GM23338 (cell line): ENCODE results near the gene PNKP. TPM values are rescaled to one million over a fixed set of nuclear protein-coding genes. Genes with fewer than 3 reads are reported as not detected.
A peak's percentile ranks its signal among the peaks of the same experiment; 100 is the strongest.

Experiments
- ATAC-seq: fragments of 200-7000 bp; cut with Tn5 transposase; 3 replicates; pipeline ENCODE4 v1.9.1; 2020
- DNase-seq: peaks from one replicate; pipeline ENCODE4 v3.0.0-alpha.2; 2015; ENCODE audit warnings: low spot score
- H2AFZ ChIP-seq: fragments of 200-600 bp; sonication (generic); 2 replicates; pipeline ENCODE4 v1.8.0; 2016; ENCODE audit warnings: antibody characterized with exemption, mild to moderate bottlenecking, moderate library complexity
- H3F3A ChIP-seq: fragments of 200-600 bp; sonication (generic); replicated peaks from 2 replicates; pipeline ENCODE4 v1.8.0; 2017; ENCODE audit warnings: antibody characterized with exemption, mixed run types, low read depth
- H3K27ac ChIP-seq: fragments of 200-600 bp; sonication (generic); 2 replicates; pipeline ENCODE4 v1.6.1; 2016; ENCODE audit warnings: low read depth
- H3K27me3 ChIP-seq: fragments of 200-600 bp; sonication (generic); 2 replicates; pipeline ENCODE4 v1.8.0; 2016; ENCODE audit warnings: mild to moderate bottlenecking, mixed run types, moderate library complexity; ENCODE audit not compliant: insufficient read depth
- H3K36me3 ChIP-seq: fragments of 200-600 bp; sonication (generic); 2 replicates; pipeline ENCODE4 v1.8.0; 2016; ENCODE audit warnings: mild to moderate bottlenecking; ENCODE audit not compliant: insufficient read depth
- H3K4me1 ChIP-seq: fragments of 200-600 bp; sonication (generic); 2 replicates; pipeline ENCODE4 v1.8.0; 2016; ENCODE audit warnings: mild to moderate bottlenecking, moderate library complexity; ENCODE audit not compliant: insufficient read depth
- H3K4me2 ChIP-seq: fragments of 200-600 bp; sonication (generic); 2 replicates; pipeline ENCODE4 v1.7.1; 2017; ENCODE audit warnings: mixed run types
- H3K4me3 ChIP-seq: fragments of 200-600 bp; sonication (generic); 2 replicates; pipeline ENCODE4 v1.6.1; 2016; ENCODE audit warnings: mixed run types
- H3K79me2 ChIP-seq: fragments of 200-600 bp; sonication (generic); replicated peaks from 2 replicates; pipeline ENCODE4 v1.8.0; 2017; ENCODE audit warnings: mild to moderate bottlenecking; ENCODE audit not compliant: insufficient read depth
- H3K9me2 ChIP-seq: fragments of 200-600 bp; sonication (generic); 2 replicates; pipeline ENCODE4 v1.8.0; 2017; ENCODE audit not compliant: insufficient read depth
- H4K20me1 ChIP-seq: fragments of 200-600 bp; sonication (generic); replicated peaks from 2 replicates; pipeline ENCODE4 v1.8.0; 2017; ENCODE audit warnings: mild to moderate bottlenecking; ENCODE audit not compliant: insufficient read depth
- H3K27ac Mint-ChIP-seq: 2 replicates; pipeline ENCODE4 v1.8.0; 2020; ENCODE audit warnings: inconsistent platforms, mild to moderate bottlenecking, moderate library complexity, mixed read lengths
- H3K27me3 Mint-ChIP-seq: 3 replicates; pipeline ENCODE4 v1.8.0; 2022; ENCODE audit warnings: low read depth, mild to moderate bottlenecking, moderate library complexity, mixed read lengths, inconsistent platforms; ENCODE audit not compliant: insufficient read depth, poor library complexity
- H3K36me3 Mint-ChIP-seq: 3 replicates; pipeline ENCODE4 v1.8.0; 2021; ENCODE audit warnings: low read depth, mild to moderate bottlenecking, inconsistent platforms, moderate library complexity, mixed read lengths
- H3K4me1 Mint-ChIP-seq: 3 replicates; pipeline ENCODE4 v1.8.0; 2020; ENCODE audit warnings: mild to moderate bottlenecking, inconsistent platforms, mixed read lengths
- H3K4me3 Mint-ChIP-seq: 3 replicates; pipeline ENCODE4 v1.8.0; 2021; ENCODE audit warnings: moderate library complexity, mild to moderate bottlenecking, inconsistent platforms, mixed read lengths
- H3K9me3 Mint-ChIP-seq: 3 replicates; pipeline ENCODE4 v1.8.0; 2020; ENCODE audit warnings: moderate library complexity, mild to moderate bottlenecking, inconsistent platforms, mixed read lengths
- CREB1 ChIP-seq: fragments of 250-450 bp; sonication (Bioruptor Pico); IDR thresholded peaks from 2 replicates; pipeline ENCODE4 v1.5.0; 2020; ENCODE audit warnings: low read depth, mild to moderate bottlenecking, moderate library complexity
- ETS1 ChIP-seq: IDR thresholded peaks from 2 replicates; pipeline ENCODE4 v1.6.1; 2016; ENCODE audit warnings: antibody characterized with exemption
- EZH2 ChIP-seq: fragments of 200-600 bp; sonication (generic); IDR thresholded peaks from one replicate; pipeline ENCODE4 v1.8.0; 2017; ENCODE audit warnings: antibody characterized with exemption, mild to moderate bottlenecking, low read depth; ENCODE audit not compliant: unreplicated experiment
- NANOG ChIP-seq: IDR thresholded peaks from 2 replicates; pipeline ENCODE4 v1.6.1; 2016; ENCODE audit warnings: antibody characterized with exemption, borderline replicate concordance
- POLR2AphosphoS5 ChIP-seq: IDR thresholded peaks from 2 replicates; pipeline ENCODE4 v1.6.1; 2016; ENCODE audit warnings: antibody characterized with exemption, low read depth
- REST ChIP-seq: IDR thresholded peaks from one replicate; pipeline ENCODE4 v1.6.1; 2018; ENCODE audit warnings: antibody characterized with exemption; ENCODE audit not compliant: unreplicated experiment
- ZNF114 ChIP-seq: fragments of 250-450 bp; sonication (Bioruptor Pico); IDR thresholded peaks from 2 replicates; pipeline ENCODE4 v1.5.0; 2020; ENCODE audit warnings: mild to moderate bottlenecking, moderate library complexity
- ZNF462 ChIP-seq: fragments of 250-450 bp; sonication (Bioruptor Pico); IDR thresholded peaks from 2 replicates; pipeline ENCODE4 v1.5.0; 2020; ENCODE audit warnings: mild to moderate bottlenecking, moderate library complexity
- polyA plus RNA-seq: library from polyadenylated mRNA; unstranded; fragments of >200 nt; fragmentation: Nextera tagmentation; extraction: Ambion mirVana; gene quantifications from 2 replicates; pipeline ENCODE4 v1.2.1, GENCODE V29; 2016
- total RNA-seq: library from RNA; depleted of rRNA; stranded (reverse); fragments of >200 nt; shearing (Covaris generic); gene quantifications from 2 replicates; pipeline ENCODE4 v1.2.3, GENCODE V29; 2014

PNKP gene
- total and polyA plus RNA-seq, 2 experiments from 2014 or later = 99.6 to 109 TPM

- TF ChIP-seq ZNF114 = no peak
- no peak for TF ChIP-seq NANOG
- no peak for TF ChIP-seq EZH2
- TF ChIP-seq ETS1 = no peak
- TF ChIP-seq REST = no peak
- no peak for TF ChIP-seq CREB1
Observed at GRCh38 chr19:49861541-49862378, 5.6 kb downstream of the PNKP start (continued).

GRCh38 chr19:49861107-49861506, 6.3 kb downstream of the PNKP start:
- Mint-ChIP-seq H3K4me1 (peaks cover 29% of the 10 kb centered on the region), H3K36me3 (peaks cover 78% of the 10 kb centered on the region), H3K27me3 (peaks cover 44% of the 10 kb centered on the region), H3K27ac (no peak overlapping the region; the same call in 1 of the 2 replicates), H3K9me3 (peaks cover 6% of the 10 kb centered on the region; the same call in 2 of the 3 replicates), H3K4me3 (no peak overlapping the region)
- peaks cover 15% of the 10 kb centered on the region for H3K36me3 ChIP-seq
- H2AFZ ChIP-seq = no peak overlapping the region
- H3F3A ChIP-seq = peaks cover 69% of the 10 kb centered on the region
- no peak overlapping the region for H3K4me3 ChIP-seq
- H4K20me1 ChIP-seq = peaks cover 22% of the 10 kb centered on the region
- H3K27ac ChIP-seq = peak overlapping the region; percentile 83
- peaks cover 18% of the 10 kb centered on the region for H3K79me2 ChIP-seq
- H3K9me2 ChIP-seq = no peaks in the 10 kb centered on the region
- H3K4me2 ChIP-seq = no peak overlapping the region
- ATAC-seq (peak; percentile 8), DNase-seq (peak; percentile 64)
- H3K4me1 ChIP-seq = peaks cover 9% of the 10 kb centered on the region
- no peak for TF ChIP-seq ZNF114
- TF ChIP-seq POLR2AphosphoS5 = peak; percentile 37
- no peak for TF ChIP-seq ZNF462 (CRISPR knock-in tag)
- H3K27me3 ChIP-seq = no peaks in the 10 kb centered on the region
